Activated CD8-positive, alpha-beta T cell treated with anti-CD3 and anti-CD28 coated beads for 36 hours (primary cell): ENCODE measurements around the gene IFI6. TPM values are rescaled to one million over a fixed set of nuclear protein-coding genes. Genes with fewer than 3 reads are reported as not detected.

Experiments
- ATAC-seq: fragments of 200-7000 bp; cut with Tn5 transposase; one replicate; pipeline ENCODE4 v1.10.0; 2021; ENCODE audit warnings: mild to moderate bottlenecking, moderate library complexity
- CTCF ChIA-PET: fragments of 350-600 bp; sonication (Branson Sonifier 250); formaldehyde crosslinking; loops from one replicate; lab custom pipeline; 2021; ENCODE audit warnings: antibody characterized with exemption; lab: Charles Lee
- POLR2A ChIA-PET: fragments of 350-600 bp; sonication (Branson Sonifier 250); formaldehyde crosslinking; loops from one replicate; lab custom pipeline; 2021; ENCODE audit warnings: antibody characterized with exemption; lab: Charles Lee
- DNase-seq: peaks from one replicate; pipeline ENCODE4 v3.0.0-alpha.2; 2020
- H3K27ac Mint-ChIP-seq: one replicate; pipeline ENCODE4 v1.8.0; 2021; ENCODE audit warnings: mild to moderate bottlenecking, mixed read lengths
- H3K27me3 Mint-ChIP-seq: one replicate; pipeline ENCODE4 v1.8.0; 2021; ENCODE audit warnings: mixed read lengths
- H3K36me3 Mint-ChIP-seq: one replicate; pipeline ENCODE4 v1.8.0; 2021; ENCODE audit warnings: low read depth, mixed read lengths
- H3K4me1 Mint-ChIP-seq: one replicate; pipeline ENCODE4 v1.8.0; 2021; ENCODE audit warnings: low read depth, mixed read lengths
- H3K4me3 Mint-ChIP-seq: one replicate; pipeline ENCODE4 v1.8.0; 2021; ENCODE audit warnings: mild to moderate bottlenecking, moderate library complexity, mixed read lengths
- H3K9me3 Mint-ChIP-seq: one replicate; pipeline ENCODE4 v1.8.0; 2021; ENCODE audit warnings: mixed read lengths
- intact Hi-C: fragments of 100-400 bp; cut with micrococcal nuclease; formaldehyde crosslinking; loops from one replicate; pipeline ENCODE4 v1.10.0; 2022
- total RNA-seq, 2 experiments: library from RNA; stranded (reverse); gene quantifications; one replicate each; pipeline ENCODE4 v1.2.3, GENCODE V29; 2021
- TF ChIP-seq, protein P1 (sequence below): fragments of 200-600 bp; IDR thresholded peaks from one replicate; pipeline ENCODE4 v1.8.0; 2022; ENCODE audit warnings: antibody characterized with exemption, mild to moderate bottlenecking

Gene IFI6
- total RNA-seq, 2 experiments from 2014 or later: 31.6 to 32.1 TPM

DNA sequence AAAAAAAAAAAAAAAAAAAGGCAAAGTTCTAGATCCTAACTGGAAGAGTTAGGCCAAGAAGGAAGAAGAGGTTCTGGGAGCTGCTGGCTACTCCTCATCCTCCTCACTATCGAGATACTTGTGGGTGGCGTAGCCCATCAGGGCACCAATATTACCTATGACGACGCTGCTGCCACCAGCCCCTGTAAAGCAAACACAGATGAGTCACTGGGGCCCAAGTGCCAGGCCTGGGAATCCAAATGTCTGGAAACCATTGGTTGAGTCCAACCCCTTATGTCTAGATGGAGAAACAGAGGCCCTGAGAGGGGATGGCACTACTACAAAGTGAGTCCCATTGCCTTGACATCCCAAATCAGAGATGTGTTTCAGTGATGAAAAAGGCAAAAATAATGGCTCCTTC lies 5.7 kb downstream of the IFI6 start:
- no peaks in the 10 kb centered on the region for H3K9me3 Mint-ChIP-seq

DNA sequence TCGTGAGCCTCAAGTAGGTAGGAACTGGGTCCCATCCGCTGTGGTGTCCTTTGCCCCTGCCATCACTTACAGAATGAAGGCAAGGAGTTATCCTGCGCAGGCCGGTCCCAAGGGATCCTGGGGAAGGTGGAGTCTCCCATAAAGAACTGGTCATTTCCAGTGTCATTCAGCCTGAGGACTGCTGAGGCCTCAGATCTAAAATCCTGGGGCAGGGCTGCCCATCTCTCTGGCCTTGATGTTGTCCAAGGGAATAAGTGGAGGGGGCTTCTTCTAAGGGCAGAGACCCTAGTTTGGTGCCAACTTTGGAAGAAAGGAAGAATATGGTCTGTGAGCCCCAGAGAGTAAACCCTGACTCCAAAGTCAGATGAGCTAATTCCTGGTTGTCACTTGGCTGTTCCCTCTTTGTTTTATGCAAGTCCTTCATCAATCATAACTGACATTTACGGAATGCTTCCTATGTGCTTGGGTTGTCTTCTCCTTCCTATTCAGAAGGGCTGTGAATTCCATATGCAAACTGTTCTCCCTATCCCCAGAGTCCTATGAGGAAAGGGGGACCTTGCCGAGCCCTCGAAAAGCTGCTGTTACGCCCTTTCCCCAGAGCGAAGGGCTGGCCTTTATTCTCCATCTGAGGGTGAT lies 6.9 kb downstream of the IFI6 start:
- DNase-seq: no peak
- TF ChIP-seq, protein P1, sequence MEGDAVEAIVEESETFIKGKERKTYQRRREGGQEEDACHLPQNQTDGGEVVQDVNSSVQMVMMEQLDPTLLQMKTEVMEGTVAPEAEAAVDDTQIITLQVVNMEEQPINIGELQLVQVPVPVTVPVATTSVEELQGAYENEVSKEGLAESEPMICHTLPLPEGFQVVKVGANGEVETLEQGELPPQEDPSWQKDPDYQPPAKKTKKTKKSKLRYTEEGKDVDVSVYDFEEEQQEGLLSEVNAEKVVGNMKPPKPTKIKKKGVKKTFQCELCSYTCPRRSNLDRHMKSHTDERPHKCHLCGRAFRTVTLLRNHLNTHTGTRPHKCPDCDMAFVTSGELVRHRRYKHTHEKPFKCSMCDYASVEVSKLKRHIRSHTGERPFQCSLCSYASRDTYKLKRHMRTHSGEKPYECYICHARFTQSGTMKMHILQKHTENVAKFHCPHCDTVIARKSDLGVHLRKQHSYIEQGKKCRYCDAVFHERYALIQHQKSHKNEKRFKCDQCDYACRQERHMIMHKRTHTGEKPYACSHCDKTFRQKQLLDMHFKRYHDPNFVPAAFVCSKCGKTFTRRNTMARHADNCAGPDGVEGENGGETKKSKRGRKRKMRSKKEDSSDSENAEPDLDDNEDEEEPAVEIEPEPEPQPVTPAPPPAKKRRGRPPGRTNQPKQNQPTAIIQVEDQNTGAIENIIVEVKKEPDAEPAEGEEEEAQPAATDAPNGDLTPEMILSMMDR: no peak
- no peak overlapping the region for H3K27ac Mint-ChIP-seq
- H3K4me3 Mint-ChIP-seq: no peak overlapping the region
- H3K9me3 Mint-ChIP-seq: no peaks in the 10 kb centered on the region
- no peaks in the 10 kb centered on the region for H3K27me3 Mint-ChIP-seq
- peaks cover 5% of the 10 kb centered on the region for H3K36me3 Mint-ChIP-seq
- no peak for ATAC-seq
- ChIA-PET POLR2A (interaction anchor here (1.5 to 6.9 kb wide), 2 partner anchors 20 to 52 kb away, joined by 3 to 98 read pairs; no protein-coding TSS in a partner anchor), CTCF (interaction anchor here (1.0 to 12.9 kb wide), 4 partner anchors 21 to 308 kb away, joined by 3 to 533 read pairs (median 5); partner anchors contain the start of gene AHDC1)
- peaks cover 46% of the 10 kb centered on the region for H3K4me1 Mint-ChIP-seq
- intact Hi-C loops: loop anchor here (10.0 kb wide), 2 partner anchors 140 to 270 kb away; partner anchors contain the start of gene GPR3

More for the DNA sequence above, 5.7 kb downstream of the IFI6 start:
- TF ChIP-seq, protein P1: no peak
- Mint-ChIP-seq H3K4me3 (no peak overlapping the region), H3K36me3 (peaks cover 5% of the 10 kb centered on the region), H3K27me3 (no peaks in the 10 kb centered on the region), H3K27ac (no peak overlapping the region), H3K4me1 (peaks cover 45% of the 10 kb centered on the region)
- ATAC-seq (no peak), DNase-seq (no peak)
- ChIA-PET POLR2A (interaction anchor here (0.6 to 6.9 kb wide), 2 partner anchors 42 to 53 kb away, joined by 3 to 98 read pairs; no protein-coding TSS in a partner anchor), CTCF (interaction anchor here (1.0 to 12.9 kb wide), 3 partner anchors 55 to 110 kb away, joined by 3 to 533 read pairs (median 4); partner anchors contain the start of gene AHDC1)
- intact Hi-C loops: loop anchor here (10.0 kb wide), 2 partner anchors 141 to 271 kb away; partner anchors contain the start of gene GPR3

DNA sequence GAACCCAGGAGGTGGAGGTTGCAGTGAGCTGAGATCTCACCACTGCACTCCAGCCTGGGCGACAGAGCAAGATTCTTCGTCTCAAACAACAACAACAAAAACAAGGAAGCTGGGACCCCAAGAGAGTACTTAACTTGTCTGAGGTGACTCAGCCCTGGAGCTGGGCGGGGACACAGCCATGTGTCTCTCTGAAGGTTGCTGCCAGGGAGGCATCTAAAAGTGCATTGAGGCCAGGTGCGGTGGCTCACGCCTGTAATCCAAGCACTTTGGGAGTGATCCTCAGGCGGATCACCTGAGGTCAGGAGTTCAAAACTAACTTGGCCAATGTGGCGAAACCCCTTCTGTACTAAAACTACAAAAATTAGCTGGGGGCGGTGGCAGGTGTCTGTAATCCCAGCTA lies 7.7 kb downstream of the IFI6 start:
- TF ChIP-seq, protein P1: no peak
- Mint-ChIP-seq H3K27ac (no peak overlapping the region), H3K27me3 (no peaks in the 10 kb centered on the region), H3K9me3 (no peaks in the 10 kb centered on the region), H3K4me3 (no peak overlapping the region), H3K4me1 (peaks cover 43% of the 10 kb centered on the region), H3K36me3 (peaks cover 5% of the 10 kb centered on the region)
- ChIA-PET POLR2A (interaction anchor here (1.5 to 6.9 kb wide), 2 partner anchors 19 to 51 kb away, joined by 3 to 98 read pairs; no protein-coding TSS in a partner anchor), CTCF (interaction anchor here (1.2 to 12.9 kb wide), 4 partner anchors 20 to 307 kb away, joined by 4 to 533 read pairs (median 12); partner anchors contain the start of gene AHDC1)
- ATAC-seq (no peak), DNase-seq (no peak)
- intact Hi-C loops: loop anchor here (10.0 kb wide), 2 partner anchors 139 to 269 kb away; partner anchors contain the start of gene GPR3

DNA sequence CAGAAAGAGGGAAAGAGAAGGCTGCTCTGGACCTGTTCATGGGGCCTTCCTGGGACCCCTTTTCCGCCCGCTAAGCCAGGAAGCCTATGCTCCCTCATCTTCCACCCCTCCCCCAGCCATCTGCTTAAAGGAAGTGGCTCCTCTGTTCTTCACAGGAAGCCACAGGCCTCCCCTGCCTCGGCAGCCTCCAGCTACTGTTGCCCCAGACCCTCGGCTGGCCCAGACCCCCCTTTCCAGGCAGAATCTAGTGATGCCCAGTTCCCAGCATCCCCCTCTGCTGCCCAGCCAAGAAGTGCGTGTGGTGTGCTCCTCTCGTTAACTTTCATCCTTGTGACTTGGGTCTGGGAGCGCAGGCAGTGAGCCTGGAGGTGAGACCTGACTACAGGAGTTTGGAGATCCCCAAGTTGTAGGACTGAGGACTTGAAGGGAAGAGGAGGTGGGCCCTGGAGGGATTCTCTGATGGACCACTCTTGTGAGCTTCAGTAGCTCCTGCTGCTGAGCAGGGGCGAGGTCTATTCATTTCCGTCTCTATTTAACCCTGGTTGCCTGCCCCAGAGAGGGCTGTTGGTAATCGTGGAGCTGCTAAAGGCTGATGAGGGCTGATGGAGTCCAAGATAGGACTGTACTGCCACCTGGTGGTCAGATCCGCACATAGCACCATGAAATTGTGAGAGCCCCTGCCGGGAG lies 9.1 kb downstream of the IFI6 start:
- H3K27ac Mint-ChIP-seq: peak overlapping the region; percentile 98
- ATAC-seq (peak; percentile 80), DNase-seq (peak; percentile 96)
- ChIA-PET CTCF (interaction anchor here (0.6 to 12.9 kb wide), 44 partner anchors 9 to 406 kb away, joined by 3 to 533 read pairs (median 4); partner anchors contain the start of genes AHDC1 and IFI6), POLR2A (interaction anchor here (0.6 to 6.9 kb wide), 20 partner anchors 9 to 321 kb away, joined by 3 to 98 read pairs (median 4); partner anchors contain the start of genes AHDC1, IFI6, SYTL1 and WASF2)
- peak overlapping the region; percentile 68 for H3K4me3 Mint-ChIP-seq
- intact Hi-C loops: loop anchor here (1.0 to 10.0 kb wide), 4 partner anchors 55 to 268 kb away; partner anchors contain the start of gene GPR3
- H3K27me3 Mint-ChIP-seq: no peaks in the 10 kb centered on the region
- peaks cover 50% of the 10 kb centered on the region for H3K4me1 Mint-ChIP-seq
- TF ChIP-seq, protein P1: peak; percentile 75
- peaks cover 4% of the 10 kb centered on the region for H3K36me3 Mint-ChIP-seq
- H3K9me3 Mint-ChIP-seq: no peaks in the 10 kb centered on the region
